ENCODE measurements around the gene SLC25A19.

GRCh38 chr17:75301502-75302206 lies 12.4 kb upstream of the SLC25A19 start:
- TF ChIP-seq, protein P1, sequence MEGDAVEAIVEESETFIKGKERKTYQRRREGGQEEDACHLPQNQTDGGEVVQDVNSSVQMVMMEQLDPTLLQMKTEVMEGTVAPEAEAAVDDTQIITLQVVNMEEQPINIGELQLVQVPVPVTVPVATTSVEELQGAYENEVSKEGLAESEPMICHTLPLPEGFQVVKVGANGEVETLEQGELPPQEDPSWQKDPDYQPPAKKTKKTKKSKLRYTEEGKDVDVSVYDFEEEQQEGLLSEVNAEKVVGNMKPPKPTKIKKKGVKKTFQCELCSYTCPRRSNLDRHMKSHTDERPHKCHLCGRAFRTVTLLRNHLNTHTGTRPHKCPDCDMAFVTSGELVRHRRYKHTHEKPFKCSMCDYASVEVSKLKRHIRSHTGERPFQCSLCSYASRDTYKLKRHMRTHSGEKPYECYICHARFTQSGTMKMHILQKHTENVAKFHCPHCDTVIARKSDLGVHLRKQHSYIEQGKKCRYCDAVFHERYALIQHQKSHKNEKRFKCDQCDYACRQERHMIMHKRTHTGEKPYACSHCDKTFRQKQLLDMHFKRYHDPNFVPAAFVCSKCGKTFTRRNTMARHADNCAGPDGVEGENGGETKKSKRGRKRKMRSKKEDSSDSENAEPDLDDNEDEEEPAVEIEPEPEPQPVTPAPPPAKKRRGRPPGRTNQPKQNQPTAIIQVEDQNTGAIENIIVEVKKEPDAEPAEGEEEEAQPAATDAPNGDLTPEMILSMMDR (IDR thresholded peaks at IDR 0.05; ENCODE audit: low read depth, low read length, poor library complexity, severe bottlenecking) = no peak
- no peak for TF ChIP-seq EZH2phosphoT487 (IDR thresholded peaks at IDR 0.05; ENCODE audit: borderline replicate concordance, low read length)

Measured in DOHH2 (cell line).